H1 (cell line): Measurements from ENCODE around the gene CFAP157. TPM values are rescaled to one million over a fixed set of nuclear protein-coding genes. Genes with fewer than 3 reads are reported as not detected.

ENCODE experiments used
- CTCF ChIA-PET: fragments of 300-600 bp; sonication (Branson Sonifier 250); formaldehyde crosslinking; loops from one replicate; lab custom pipeline; 2021; ENCODE audit not compliant: partially characterized antibody; lab: Charles Lee
- POLR2A ChIA-PET: fragments of 300-600 bp; sonication (Branson Sonifier 250); formaldehyde crosslinking; loops from one replicate; lab custom pipeline; 2021; ENCODE audit warnings: inconsistent platforms; ENCODE audit not compliant: partially characterized antibody; lab: Charles Lee
- DNase-seq, 2 experiments: peaks; one replicate each; pipeline versions ENCODE4 v3.0.0 to v3.0.0-alpha.2; 2010 to 2022; ENCODE audit warnings: low spot score in 2 of 2, low read depth in 1 of 2, mixed read lengths in 1 of 2
- FAIRE-seq: peaks from 2 replicates; lab custom pipeline; 2011; peaks lifted over from hg19 to GRCh38; lab: Jason Lieb, UNC
- H2AFZ ChIP-seq: 2 replicates; pipeline ENCODE4 v1.8.1; 2012; ENCODE audit warnings: low read length, inconsistent platforms
- H2AK5ac ChIP-seq: 2 replicates; pipeline ENCODE4 v1.6.1; 2013; ENCODE audit warnings: low read depth, low read length
- H2BK120ac ChIP-seq: replicated peaks from 2 replicates; pipeline ENCODE3; 2013; ENCODE audit warnings: low read depth, low read length, inconsistent platforms
- H2BK12ac ChIP-seq: 2 replicates; pipeline ENCODE4 v1.6.1; 2013; ENCODE audit warnings: low read depth, low read length
- H2BK15ac ChIP-seq: 2 replicates; pipeline ENCODE4 v1.6.1; 2013; ENCODE audit warnings: low read length
- H2BK20ac ChIP-seq: 2 replicates; pipeline ENCODE4 v1.6.1; 2013; ENCODE audit warnings: low read length
- H2BK5ac ChIP-seq: 2 replicates; pipeline ENCODE4 v1.6.1; 2013; ENCODE audit warnings: low read depth, low read length
- H3K14ac ChIP-seq: 2 replicates; pipeline ENCODE4 v1.6.1; 2013; ENCODE audit warnings: inconsistent platforms; ENCODE audit not compliant: insufficient read length
- H3K18ac ChIP-seq: 2 replicates; pipeline ENCODE4 v1.6.1; 2013; ENCODE audit warnings: low read length; ENCODE audit errors: extremely low read depth
- H3K23ac ChIP-seq: 2 replicates; pipeline ENCODE4 v1.6.1; 2013; ENCODE audit warnings: inconsistent platforms; ENCODE audit not compliant: insufficient read length
- H3K23me2 ChIP-seq: 2 replicates; pipeline ENCODE4 v1.6.1; 2013; ENCODE audit warnings: low read depth, low read length
- H3K27ac ChIP-seq: 2 replicates; pipeline ENCODE4 v1.6.1; 2011; ENCODE audit warnings: low read depth, low read length, inconsistent platforms
- H3K27me3 ChIP-seq, 4 experiments: replicated peaks in 1 of 4; 1 replicate in 1 of 4; 2 replicates in 3 of 4; pipeline versions ENCODE4 v1.6.1 to v1.8.1; 2011 to 2013; ENCODE audit warnings: low read length in 3 of 4, mild to moderate bottlenecking in 3 of 4, inconsistent platforms in 2 of 4, mixed read lengths in 2 of 4, moderate library complexity in 1 of 4; ENCODE audit not compliant: control insufficient read depth in 3 of 4, insufficient read depth in 3 of 4; ENCODE audit errors: extremely low read depth in 1 of 4
- H3K36me3 ChIP-seq, 4 experiments: 2 replicates each; pipeline versions ENCODE4 v1.6.1 to v1.8.1; 2011 to 2013; ENCODE audit warnings: mild to moderate bottlenecking in 4 of 4, low read length in 3 of 4, moderate library complexity in 2 of 4, control low read depth in 1 of 4, inconsistent platforms in 1 of 4; ENCODE audit not compliant: insufficient read depth in 4 of 4, control insufficient read depth in 2 of 4
- H3K4ac ChIP-seq: replicated peaks from 2 replicates; pipeline ENCODE3; 2013; ENCODE audit warnings: low read length, low read depth, mixed read lengths, inconsistent platforms; ENCODE audit not compliant: insufficient read length
- H3K4me1 ChIP-seq, 4 experiments: replicated peaks in 1 of 4; 1 replicate in 1 of 4; 2 replicates in 3 of 4; pipeline versions ENCODE4 v1.6.1 to v1.8.1; 2011 to 2013; ENCODE audit warnings: low read length in 3 of 4, inconsistent platforms in 2 of 4, mixed read lengths in 1 of 4; ENCODE audit not compliant: insufficient read depth in 4 of 4, control insufficient read depth in 3 of 4
- H3K4me2 ChIP-seq, 2 experiments: 2 replicates each; pipeline versions ENCODE4 v1.6.1 to v1.8.1; 2011 to 2013; ENCODE audit warnings: low read depth in 2 of 2, low read length in 2 of 2, control low read depth in 1 of 2, inconsistent platforms in 1 of 2, mild to moderate bottlenecking in 1 of 2; ENCODE audit not compliant: insufficient read depth in 1 of 2
- H3K4me3 ChIP-seq, 4 experiments: fragments of 200-600, 300-600 bp in 1 of 4; sonication (generic), shearing (Covaris generic), sonication (Bioruptor Twin) in 1 of 4; 2 replicates each; pipeline versions ENCODE4 v1.5.1 to v1.8.1; 2011 to 2016; ENCODE audit warnings: low read length in 4 of 4, low read depth in 3 of 4, control low read depth in 2 of 4, inconsistent platforms in 2 of 4, mild to moderate bottlenecking in 2 of 4, mixed read lengths in 1 of 4, moderate library complexity in 1 of 4; ENCODE audit not compliant: insufficient read depth in 2 of 4; ENCODE audit errors: extremely low read depth in 1 of 4
- H3K56ac ChIP-seq: replicated peaks from 2 replicates; pipeline ENCODE3; 2013; ENCODE audit warnings: low read depth, mild to moderate bottlenecking, mixed read lengths, low read length, inconsistent platforms; ENCODE audit not compliant: insufficient read length
- H3K79me1 ChIP-seq: 2 replicates; pipeline ENCODE4 v1.6.1; 2013; ENCODE audit warnings: low read depth, low read length, control low read depth
- H3K79me2 ChIP-seq, 2 experiments: 2 replicates each; pipeline versions ENCODE4 v1.6.1 to v1.8.1; 2012 to 2013; ENCODE audit warnings: low read length in 2 of 2, mild to moderate bottlenecking in 2 of 2, inconsistent platforms in 1 of 2; ENCODE audit not compliant: insufficient read depth in 2 of 2, control insufficient read depth in 1 of 2
- H3K9ac ChIP-seq, 4 experiments: replicated peaks in 1 of 4; 1 replicate in 1 of 4; 2 replicates in 3 of 4; pipeline versions ENCODE4 v1.6.1 to v1.8.1; 2011 to 2013; ENCODE audit warnings: low read depth in 3 of 4, low read length in 3 of 4, control low read depth in 2 of 4, mild to moderate bottlenecking in 2 of 4, moderate library complexity in 2 of 4, inconsistent platforms in 1 of 4; ENCODE audit errors: extremely low read depth in 1 of 4
- H3K9me3 ChIP-seq, 2 experiments: 2 replicates each; pipeline versions ENCODE4 v1.6.1 to v1.8.1; 2012 to 2013; ENCODE audit warnings: mild to moderate bottlenecking in 2 of 2, moderate library complexity in 2 of 2, control low read depth in 1 of 2, inconsistent platforms in 1 of 2, low read depth in 1 of 2, low read length in 1 of 2, mixed read lengths in 1 of 2; ENCODE audit not compliant: insufficient read depth in 2 of 2
- H4K20me1 ChIP-seq, 2 experiments: replicated peaks in 1 of 2; 2 replicates each; pipeline versions ENCODE3 to v1.8.1; 2011 to 2013; ENCODE audit warnings: inconsistent platforms in 2 of 2, low read length in 2 of 2, mild to moderate bottlenecking in 1 of 2; ENCODE audit not compliant: insufficient read depth in 2 of 2, control insufficient read depth in 1 of 2
- H4K5ac ChIP-seq: 2 replicates; pipeline ENCODE4 v1.6.1; 2013; ENCODE audit warnings: low read length, low read depth, mixed read lengths, inconsistent platforms; ENCODE audit not compliant: insufficient read length
- H4K8ac ChIP-seq: 2 replicates; pipeline ENCODE4 v1.8.0; 2013; ENCODE audit warnings: mild to moderate bottlenecking, moderate library complexity, low read length, inconsistent platforms; ENCODE audit not compliant: insufficient read depth; ENCODE audit errors: extremely low read depth
- H4K91ac ChIP-seq: replicated peaks from 2 replicates; pipeline ENCODE3; 2013; ENCODE audit warnings: low read length, mixed read lengths, inconsistent platforms; ENCODE audit not compliant: insufficient read length
- BCL11A ChIP-seq, 2 experiments: IDR thresholded peaks; one replicate each; pipeline ENCODE4 v1.6.1; 2011; ENCODE audit warnings: low read depth in 2 of 2, low read length in 2 of 2, mild to moderate bottlenecking in 2 of 2
- BRCA1 ChIP-seq: IDR thresholded peaks from 2 replicates; pipeline ENCODE4 v1.6.1; 2012; ENCODE audit warnings: low read depth, low read length, improper control_type of control experiment
- CHD1 ChIP-seq: IDR thresholded peaks from 2 replicates; pipeline ENCODE4 v1.6.1; 2012; ENCODE audit warnings: low read depth, low read length, improper control_type of control experiment
- E2F6 ChIP-seq: IDR thresholded peaks from 2 replicates; pipeline ENCODE4 v1.6.1; 2012; ENCODE audit warnings: inconsistent platforms
- FOSL1 ChIP-seq: IDR thresholded peaks from 2 replicates; pipeline ENCODE4 v1.6.1; 2011; ENCODE audit warnings: mild to moderate bottlenecking, low read depth, low read length, moderate library complexity; ENCODE audit not compliant: insufficient read depth
- GTF2F1 ChIP-seq: IDR thresholded peaks from 2 replicates; pipeline ENCODE4 v1.6.1; 2012; ENCODE audit warnings: low read depth, low read length, improper control_type of control experiment, borderline replicate concordance
- HDAC6 ChIP-seq: IDR thresholded peaks from one replicate; pipeline ENCODE4 v1.7.1; 2012; ENCODE audit warnings: low read depth, mild to moderate bottlenecking, inconsistent platforms, low read length, moderate library complexity
- KDM5A ChIP-seq: fragments of 200-600 bp; IDR thresholded peaks from 2 replicates; pipeline ENCODE4 v1.7.1; 2012; ENCODE audit warnings: mild to moderate bottlenecking, low read length, inconsistent platforms, mixed read lengths
- SAP30 ChIP-seq: fragments of 300-600 bp; sonication (generic); IDR thresholded peaks from 2 replicates; pipeline ENCODE4 v1.7.1; 2012; ENCODE audit warnings: low read length, moderate library complexity, mild to moderate bottlenecking, inconsistent platforms; ENCODE audit not compliant: insufficient read depth, insufficient replicate concordance
- TAF1 ChIP-seq: IDR thresholded peaks from 2 replicates; pipeline ENCODE4 v1.6.1; 2011; ENCODE audit warnings: mild to moderate bottlenecking, low read depth, low read length
- TCF12 ChIP-seq: IDR thresholded peaks from 2 replicates; pipeline ENCODE4 v1.6.1; 2011; ENCODE audit warnings: low read depth, mild to moderate bottlenecking, low read length
- USF2 ChIP-seq: IDR thresholded peaks from 2 replicates; pipeline ENCODE4 v1.6.1; 2011; ENCODE audit warnings: low read length, improper control_type of control experiment
- polyA plus RNA-seq, 7 experiments: library from polyadenylated mRNA; depleted of rRNA in 3 of 7; stranded (reverse) in 5 of 7; unstranded in 2 of 7; fragments of >200 nt in 5 of 7; fragments of 200-250 nt in 2 of 7; gene quantifications; 1 replicate in 5 of 7; 2 replicates in 1 of 7; 4 replicates in 1 of 7; pipeline versions ENCODE4 v1.2.1 to v1.2.3, GENCODE V29; 2011 to 2013; ENCODE audit warnings: missing spikeins in 2 of 7, mixed read lengths in 2 of 7
- total RNA-seq: library from RNA; stranded (reverse); fragmentation: NEBNext Ultra II Directional; extraction: Animal tissue kit (Norgen Biotek cat#: 25700); gene quantifications from 2 replicates; pipeline ENCODE4 v1.2.1, GENCODE V29; 2021

CFAP157 gene
- total and polyA plus RNA-seq, 2 of the 8 experiments (the other 6 are each of a cell fraction or from before 2014, with no cell fraction given), result not detected

GRCh38 chr9:127720865-127721227 lies 14.1 kb downstream of the CFAP157 start:
- CTCF ChIA-PET, result interaction anchor here (1.0 to 1.6 kb wide), 2 partner anchors 9 to 14 kb away, joined by 3 to 5 read pairs; partner anchors contain the start of gene TOR2A
- Histone ChIP-seq H3K23ac (no peak overlapping the region), H3K9me3 (no peaks in the 10 kb centered on the region), H3K18ac (no peak overlapping the region), H3K4me1 (peaks cover 0 to 23% (median 16%) of the 10 kb centered on the region in 4 experiments; a peak in 6 of 7 replicates), H3K14ac (no peak overlapping the region), H4K8ac (no peak overlapping the region), H3K56ac (no peak overlapping the region), H4K5ac (no peak overlapping the region), H2BK5ac (no peak overlapping the region), H2AFZ (no peak overlapping the region), H3K27ac (no peak overlapping the region), H3K4me2 (no peak overlapping the region), H3K4me3 (no peak overlapping the region), H3K79me2 (no peaks in the 10 kb centered on the region)
- FAIRE-seq (no peak), DNase-seq (no peak)
- POLR2A ChIA-PET, result no interaction called here
- TF ChIP-seq SAP30 (no peak), BRCA1 (no peak), FOSL1 (no peak), E2F6 (no peak), HDAC6 (no peak), TCF12 (no peak), USF2 (no peak), TAF1 (no peak), KDM5A (no peak), BCL11A (IDR thresholded peaks at IDR 0.05; ENCODE audit: low read depth in 2 of 2, low read length in 2 of 2) (no peak), CHD1 (no peak), GTF2F1 (no peak)
- TF ChIP-seq, all 59 proteins: peak for 0
- Histone ChIP-seq H2BK120ac (no peak overlapping the region), H4K91ac (no peak overlapping the region), H4K20me1 (no peaks in the 10 kb centered on the region), H3K9ac (no peak overlapping the region), H3K23me2 (peaks cover 3% of the 10 kb centered on the region; the same call in 1 of the 2 replicates), H3K27me3 (no peaks in the 10 kb centered on the region), H2BK20ac (0 out of 2 replicates have a peak overlapping the region, but pooled peaks have one; percentile 10), H2BK12ac (peak overlapping the region; percentile 83; the same call in 1 of the 2 replicates), H3K4ac (no peak overlapping the region), H2AK5ac (no peak overlapping the region), H3K79me1 (no peaks in the 10 kb centered on the region), H3K36me3 (no peaks in the 10 kb centered on the region), H2BK15ac (peak overlapping the region; percentile 4; the same call in 1 of the 2 replicates)
